NCI-H2107 (cell line): ENCODE data around the gene ANKRD2.

Source experiments
- DNase-seq: peaks from one replicate; lab custom pipeline; 2025; lab: John Stamatoyannopoulos, UW

ANKRD2 gene

DNA sequence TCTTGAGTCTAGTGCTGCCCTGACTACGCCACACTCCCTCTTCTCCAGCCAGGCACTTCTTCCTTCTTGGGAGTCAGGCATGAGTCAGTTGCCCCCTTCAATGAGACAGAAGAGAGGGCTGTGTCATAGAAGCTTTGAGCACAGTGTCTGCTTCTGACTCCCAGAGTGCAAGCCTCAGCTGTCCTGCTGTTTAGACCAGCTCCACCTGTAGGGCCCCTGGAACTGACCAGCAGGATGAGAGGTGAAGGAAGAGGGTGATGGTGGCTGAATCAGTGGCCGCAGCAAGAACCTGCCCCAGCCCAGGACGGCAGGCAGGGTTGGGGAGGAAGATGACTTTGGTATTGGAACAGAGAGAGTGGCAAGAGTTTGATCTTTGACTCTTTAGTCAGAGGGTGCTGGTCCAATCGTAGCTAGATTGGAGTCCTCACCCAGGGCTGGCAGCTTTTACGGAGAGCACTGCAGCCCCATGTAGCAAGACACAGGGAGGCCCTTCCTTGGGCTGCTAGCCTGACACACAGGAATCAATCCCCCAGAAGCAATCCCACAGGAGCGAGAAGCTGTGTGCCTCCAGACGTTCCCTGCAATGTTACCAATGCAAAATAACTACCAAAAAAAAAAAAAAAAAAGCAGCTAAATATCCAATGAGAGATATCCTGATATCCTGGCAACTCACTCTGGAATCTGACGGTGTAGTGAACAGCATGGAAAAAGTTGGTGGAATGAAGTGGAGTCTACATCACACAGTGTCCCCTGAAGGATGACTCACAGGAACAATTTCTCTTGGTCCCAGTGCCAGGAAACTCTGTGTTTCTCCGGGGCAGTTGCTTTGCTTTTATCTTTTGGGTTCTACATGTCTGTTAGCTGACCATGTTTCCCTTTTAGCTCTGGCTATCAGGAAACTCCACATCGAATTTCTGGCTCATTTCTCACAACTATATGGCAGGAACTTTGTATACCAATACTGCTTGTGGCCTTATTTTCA is 23.8 kb downstream of the ANKRD2 start:
- DNase-seq, result no peak

DNA sequence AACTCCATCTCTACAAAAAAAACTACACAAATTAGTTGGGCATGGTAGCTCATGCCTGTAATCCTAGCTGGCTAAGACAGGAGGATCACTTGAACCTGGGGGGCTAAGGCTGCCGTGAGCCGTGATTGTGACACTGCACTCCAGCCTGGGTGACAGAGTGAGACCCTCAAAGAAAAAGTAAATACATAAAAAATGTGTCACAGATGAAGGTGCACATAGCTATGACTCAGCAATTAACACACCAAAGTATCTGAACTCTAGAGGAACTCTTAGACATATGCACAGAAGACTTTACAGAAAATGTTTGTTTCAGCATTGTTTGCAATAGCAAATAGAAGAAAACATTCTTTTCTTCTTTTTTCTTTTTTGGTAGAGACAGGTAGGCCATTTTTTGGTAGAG is 25.2 kb downstream of the ANKRD2 start:
- DNase-seq, result no peak

DNA sequence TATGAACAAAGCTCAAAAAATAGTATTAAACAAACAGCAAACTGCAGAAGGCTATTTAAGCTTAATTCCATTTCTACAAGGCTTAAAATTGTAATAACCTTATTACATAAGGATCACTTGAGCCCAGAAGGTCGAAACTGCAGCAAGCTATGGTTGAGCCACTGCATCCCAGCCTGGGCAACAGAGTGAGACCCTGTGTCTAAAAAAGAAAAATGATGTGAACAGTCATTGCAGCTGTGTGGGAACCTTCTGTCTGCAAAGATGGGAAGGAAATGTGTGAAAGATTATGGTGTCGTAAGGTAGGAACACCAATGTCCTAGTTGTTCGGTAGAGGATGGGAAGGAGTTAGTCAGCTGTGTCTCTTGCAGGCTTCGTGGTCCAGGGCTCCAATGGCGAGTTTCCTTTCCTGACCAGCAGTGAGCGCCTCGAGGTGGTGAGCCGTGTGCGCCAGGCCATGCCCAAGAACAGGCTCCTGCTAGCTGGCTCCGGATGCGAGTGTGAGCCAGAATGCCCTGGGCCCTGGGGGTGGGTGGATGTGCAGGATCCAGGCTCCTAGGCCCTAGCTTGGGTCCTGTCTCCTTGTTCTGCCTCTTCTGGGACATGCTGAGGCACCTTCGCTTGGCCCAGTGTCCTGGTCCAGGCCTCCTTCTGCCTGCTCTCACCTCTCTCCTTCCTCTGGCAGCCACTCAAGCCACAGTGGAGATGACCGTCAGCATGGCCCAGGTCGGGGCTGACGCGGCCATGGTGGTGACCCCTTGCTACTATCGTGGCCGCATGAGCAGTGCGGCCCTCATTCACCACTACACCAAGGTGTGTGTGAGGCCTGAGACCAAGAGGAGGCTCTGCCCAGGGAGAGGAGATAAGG is 26.1 kb downstream of the ANKRD2 start:
- DNase-seq, result no peak

DNA sequence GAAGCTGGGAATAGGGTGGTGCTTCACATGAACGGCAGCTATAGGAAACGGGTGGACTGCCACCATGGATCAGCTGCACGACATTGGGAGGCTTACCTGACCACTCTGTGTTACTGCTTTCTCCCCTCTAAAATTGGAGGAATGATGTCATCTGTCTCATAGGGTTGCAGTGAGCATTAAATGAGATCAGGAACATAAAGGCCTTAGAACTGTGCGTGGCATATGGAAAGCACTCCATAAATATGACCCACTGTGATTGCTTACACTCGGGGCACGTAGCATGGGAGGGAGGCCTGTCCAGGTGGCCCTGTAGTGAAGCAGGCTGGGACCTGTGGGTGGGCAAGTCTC is 26.7 kb downstream of the ANKRD2 start:
- no peak for DNase-seq

DNA sequence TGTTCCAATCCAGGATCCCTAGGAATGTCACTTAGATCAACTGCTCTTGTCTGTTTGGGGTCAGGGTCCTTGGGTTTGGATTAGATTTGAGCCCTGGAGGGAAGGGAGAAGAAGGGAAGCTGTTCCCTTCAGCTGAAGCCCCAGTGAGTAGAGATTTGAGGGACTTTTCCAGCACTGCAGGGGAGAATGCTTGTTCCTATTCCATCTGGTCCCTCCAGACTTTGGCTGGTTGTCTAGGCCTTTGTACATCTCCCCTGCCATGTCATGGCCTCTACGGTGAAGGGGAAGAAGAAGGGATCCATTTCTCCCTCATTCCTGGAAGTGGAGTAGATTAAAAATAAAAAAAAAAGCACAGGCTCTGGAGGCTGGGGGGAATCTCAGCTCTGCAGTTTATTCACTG is 28.0 kb downstream of the ANKRD2 start:
- DNase-seq, result no peak

DNA sequence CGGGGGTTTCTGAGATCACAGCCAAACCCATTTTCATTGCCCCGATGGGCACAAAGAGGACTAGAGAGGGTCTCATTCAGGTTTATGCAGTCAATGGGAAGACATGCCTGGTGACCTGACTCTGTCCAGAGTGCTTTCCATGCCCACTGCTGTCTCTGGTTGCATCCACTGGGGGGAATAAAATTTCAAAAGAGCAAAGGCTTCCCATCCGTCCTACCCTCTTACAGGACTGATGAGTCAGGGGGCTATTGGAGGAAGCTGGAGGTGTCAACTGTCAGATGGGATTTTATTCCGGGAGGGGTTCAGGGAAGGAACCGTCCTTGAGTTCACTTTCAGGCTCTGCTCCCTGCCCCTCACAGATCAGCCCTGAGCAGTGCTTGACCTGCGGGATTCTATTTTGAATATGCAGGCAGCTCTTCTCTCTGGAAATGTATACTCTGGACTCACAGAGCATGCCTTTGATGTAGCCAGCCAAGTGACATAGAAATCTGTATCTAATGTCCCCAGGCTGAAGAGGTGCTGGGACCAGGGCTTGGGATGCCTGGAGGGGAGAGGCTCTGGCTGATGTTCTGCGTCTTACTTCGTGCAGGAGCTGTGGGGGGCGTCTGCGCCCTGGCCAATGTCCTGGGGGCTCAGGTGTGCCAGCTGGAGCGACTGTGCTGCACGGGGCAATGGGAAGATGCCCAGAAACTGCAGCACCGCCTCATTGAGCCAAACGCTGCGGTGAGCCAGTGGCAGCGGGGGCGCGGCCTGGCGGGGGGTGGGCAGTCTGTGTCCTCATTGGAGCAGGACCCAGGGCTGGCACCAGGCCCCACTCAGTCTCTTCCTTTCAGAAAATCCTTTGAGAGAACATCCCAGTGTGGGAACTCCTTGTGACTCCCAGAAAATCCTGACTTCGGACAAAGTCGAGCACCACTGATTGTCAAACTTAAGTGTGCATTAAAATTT is 29.0 kb downstream of the ANKRD2 start:
- no peak for DNase-seq

DNA sequence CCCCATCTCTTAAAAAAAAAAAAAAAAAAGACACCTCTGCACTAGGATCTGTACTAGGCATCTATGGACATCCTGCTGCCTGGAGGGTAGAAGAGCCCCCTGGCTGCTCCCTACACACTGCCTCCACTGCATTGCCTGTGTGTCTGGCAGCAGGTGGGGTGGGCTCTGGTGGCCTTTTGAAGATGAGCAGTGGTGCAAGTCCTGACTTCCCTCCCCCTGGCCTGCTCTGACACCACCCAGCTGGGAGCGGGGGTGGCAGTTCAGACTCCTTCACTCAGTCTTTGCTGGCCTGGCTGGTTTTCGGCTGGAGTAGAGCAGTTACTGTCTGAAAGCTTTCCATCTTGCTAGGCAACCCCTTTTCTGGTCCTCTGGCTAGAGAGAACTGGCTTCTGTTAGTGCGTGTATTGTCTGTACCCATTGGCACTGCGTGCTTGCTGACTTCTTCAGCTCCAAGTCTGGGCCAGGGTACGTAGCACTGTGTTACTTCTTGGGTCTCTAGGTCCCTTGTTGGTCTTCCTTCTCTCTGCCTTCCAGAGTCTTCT is 34.6 kb downstream of the ANKRD2 start:
- DNase-seq, result no peak

DNA sequence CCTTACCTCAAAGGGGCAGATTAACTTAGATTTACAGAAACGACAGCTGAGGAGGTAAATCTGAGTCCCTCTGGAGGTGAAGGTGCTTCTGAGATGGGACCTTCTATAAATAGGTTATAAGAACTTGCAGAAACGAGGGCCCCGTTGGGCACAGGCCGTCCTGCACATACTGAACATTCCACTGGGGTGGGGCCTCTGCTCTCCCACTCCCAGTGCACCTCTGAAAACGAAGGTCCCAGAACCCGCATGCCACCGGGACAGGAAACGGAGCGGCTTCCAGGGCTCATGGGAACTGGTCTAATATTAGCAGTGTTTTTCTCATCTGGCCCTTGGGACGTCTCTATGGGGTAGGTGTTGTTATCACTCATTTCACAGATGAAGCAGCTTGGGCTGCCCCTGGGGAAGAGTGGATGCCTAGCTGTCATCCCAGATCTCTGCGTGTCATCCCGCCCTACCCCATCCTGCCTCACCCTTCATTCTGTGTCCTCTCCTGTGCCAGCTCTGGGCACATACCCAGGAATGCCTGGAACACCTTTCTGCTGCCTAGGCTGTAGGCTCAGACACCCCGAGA is 36.5 kb downstream of the ANKRD2 start:
- DNase-seq, result no peak

DNA sequence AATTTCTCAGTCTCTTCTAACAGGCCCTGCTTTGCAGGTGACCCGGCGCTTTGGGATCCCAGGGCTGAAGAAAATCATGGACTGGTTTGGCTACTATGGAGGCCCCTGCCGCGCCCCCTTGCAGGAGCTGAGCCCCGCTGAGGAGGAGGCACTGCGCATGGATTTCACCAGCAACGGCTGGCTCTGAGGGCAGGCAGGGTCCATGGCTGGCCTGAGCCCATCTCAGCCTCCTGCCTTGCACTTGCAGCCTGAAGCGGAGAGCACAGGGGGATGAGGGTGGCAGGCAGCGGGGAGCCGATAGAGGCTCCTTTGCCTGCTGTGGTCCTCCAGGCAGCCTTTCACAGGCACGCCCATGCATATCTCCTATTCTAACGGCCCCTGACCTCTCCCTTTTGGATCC is 38.9 kb downstream of the ANKRD2 start:
- no peak for DNase-seq

DNA sequence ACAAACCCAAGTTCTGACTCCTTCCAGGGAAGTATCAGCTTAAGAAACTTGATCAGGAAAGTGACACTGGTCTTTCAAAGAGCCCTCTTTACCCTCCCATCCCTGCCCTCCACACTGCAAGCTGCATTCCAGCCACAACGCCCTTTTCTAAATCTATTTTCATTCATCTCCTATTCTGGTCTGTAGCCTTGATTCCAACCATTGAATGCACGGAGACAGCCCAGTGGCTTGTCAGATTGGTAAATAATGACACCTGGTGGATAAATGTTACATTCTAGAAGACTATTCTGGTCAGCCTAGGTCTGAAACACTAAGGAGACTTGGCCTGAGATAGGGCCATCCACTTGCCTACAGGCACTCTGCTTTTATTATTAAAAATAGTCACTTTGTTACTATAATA is 39.8 kb downstream of the ANKRD2 start:
- DNase-seq, result no peak

DNA sequence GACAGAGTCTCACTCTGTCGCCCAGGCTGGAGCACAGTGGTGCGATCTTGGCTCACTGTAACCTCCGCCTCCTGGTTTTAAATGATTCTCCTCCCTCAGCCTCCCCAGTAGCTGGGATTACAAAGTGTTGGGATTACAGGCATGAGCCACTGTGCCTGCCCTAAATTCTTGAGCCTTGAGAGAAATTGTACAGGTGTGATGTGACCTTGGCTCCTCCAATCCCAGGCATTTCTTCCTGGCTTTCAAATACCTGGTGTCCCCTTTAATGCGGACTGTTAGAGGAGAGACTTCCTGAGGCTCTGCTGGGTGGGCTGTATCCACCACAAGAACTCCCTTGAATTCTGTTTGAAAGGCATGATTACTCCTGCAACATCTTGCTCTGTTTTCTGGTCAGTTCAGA is 45.7 kb downstream of the ANKRD2 start:
- DNase-seq, result no peak

DNA sequence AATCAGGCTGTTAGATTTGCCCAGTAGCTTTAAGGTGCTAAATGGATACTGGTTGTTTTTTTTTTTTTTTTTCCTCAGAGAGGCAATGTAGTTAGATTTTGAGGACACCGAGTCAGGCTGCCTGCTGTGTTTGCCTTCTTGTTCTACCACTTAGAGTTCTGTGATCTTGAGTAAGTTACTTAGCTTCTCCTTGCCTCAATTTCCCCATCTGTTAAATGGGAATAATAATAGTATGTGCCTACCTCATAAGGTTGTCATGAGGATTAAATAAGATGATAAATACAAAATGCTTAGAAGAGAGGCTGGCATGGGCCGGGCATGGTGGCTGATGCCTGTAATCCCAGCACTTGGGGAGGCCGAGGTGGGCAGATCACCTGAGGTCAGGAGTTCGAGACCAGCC is 46.2 kb downstream of the ANKRD2 start:
- DNase-seq, result no peak

DNA sequence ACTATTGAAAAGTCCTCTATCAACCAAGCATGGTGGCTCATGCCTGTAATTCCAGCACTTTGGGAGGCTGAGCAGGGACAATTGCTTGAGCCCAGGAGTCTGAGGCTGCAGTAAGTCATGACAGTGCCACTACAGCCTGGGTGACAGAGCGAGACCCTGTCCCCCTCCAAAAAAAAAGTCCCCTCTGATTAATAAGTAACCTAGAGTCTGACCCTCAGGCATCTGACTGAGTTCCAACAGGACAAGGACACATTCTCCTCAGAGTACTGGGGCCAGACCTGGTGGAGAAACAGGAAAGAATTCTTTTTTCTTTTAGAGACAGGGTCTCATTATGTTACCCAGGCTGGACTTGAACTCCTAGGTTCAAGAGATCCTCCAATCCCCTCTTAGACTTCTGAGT is 50.7 kb downstream of the ANKRD2 start:
- no peak for DNase-seq

DNA sequence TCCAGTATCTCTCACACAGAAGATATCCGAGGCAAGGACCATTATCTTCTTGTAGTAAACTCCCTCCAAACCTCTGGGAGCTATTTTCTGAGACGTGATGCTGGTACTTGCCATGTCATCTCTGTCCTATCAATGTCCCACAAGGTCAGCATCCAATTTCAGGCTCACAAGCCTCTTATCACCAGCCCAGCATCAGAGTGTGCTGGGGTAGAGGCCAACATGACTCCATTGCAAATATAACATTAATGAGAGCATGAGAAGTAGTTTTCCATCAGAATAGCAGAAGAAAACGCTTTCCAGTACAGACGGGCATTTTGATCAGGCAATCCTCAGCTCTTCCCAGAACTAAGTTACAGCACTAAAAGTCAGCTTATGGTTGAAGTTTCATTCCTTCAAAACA is 55.2 kb downstream of the ANKRD2 start:
- no peak for DNase-seq

DNA sequence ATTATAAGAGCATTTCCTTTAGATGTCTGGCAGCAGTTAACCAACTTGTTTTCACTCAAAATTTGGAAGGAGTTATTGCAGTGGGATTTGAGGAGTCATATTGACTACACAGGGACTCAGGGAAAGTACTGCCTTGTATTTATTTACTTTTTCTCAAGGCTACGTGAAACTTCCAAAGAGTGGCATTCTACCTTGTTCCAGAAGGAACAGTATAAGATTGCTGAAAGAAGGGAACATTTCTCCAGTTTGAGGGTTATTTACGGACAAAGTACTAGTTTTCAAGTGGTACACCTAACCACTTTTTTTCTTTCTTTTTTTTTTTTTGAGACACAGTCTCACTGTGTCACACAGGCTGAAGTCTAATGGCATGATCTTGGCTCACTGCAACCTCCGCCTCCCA is 55.6 kb downstream of the ANKRD2 start:
- DNase-seq, result no peak

DNA sequence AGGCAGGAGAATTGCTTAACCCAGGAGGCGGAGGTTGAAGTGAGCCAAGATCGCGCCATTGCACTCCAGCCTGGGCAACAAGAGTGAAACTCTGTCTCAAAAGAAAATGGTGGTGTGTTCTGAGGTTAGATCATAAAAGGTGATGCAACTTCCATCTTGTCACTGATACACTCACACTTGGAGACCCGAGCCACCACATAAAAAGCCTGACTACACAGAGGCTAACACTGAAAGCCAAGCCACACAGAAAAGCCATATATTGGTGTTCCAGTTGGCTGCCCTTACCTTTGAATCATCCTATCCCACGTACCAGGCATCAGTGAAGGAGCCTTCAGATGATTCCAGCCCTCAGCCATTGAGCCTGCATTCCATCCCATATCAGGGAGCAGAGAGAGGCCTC is 56.7 kb downstream of the ANKRD2 start:
- no peak for DNase-seq

DNA sequence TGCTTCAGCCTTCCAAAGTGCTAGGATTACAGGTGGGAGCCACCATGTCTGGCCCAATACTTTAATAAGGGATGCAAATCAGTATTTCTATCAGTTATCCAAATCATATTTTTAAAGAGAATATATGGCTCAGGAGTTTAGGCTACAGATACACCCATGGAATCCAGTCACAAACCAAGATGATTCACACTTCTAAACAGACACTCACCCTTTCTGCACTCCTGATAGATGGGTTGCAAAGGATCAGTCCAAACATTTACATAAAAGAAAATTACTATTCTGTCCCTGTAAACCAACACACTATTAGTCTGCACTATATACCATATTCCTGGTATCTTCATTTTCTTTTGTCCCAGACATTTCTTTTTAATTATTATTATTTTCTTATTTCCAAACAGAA is 58.5 kb downstream of the ANKRD2 start:
- no peak for DNase-seq

DNA sequence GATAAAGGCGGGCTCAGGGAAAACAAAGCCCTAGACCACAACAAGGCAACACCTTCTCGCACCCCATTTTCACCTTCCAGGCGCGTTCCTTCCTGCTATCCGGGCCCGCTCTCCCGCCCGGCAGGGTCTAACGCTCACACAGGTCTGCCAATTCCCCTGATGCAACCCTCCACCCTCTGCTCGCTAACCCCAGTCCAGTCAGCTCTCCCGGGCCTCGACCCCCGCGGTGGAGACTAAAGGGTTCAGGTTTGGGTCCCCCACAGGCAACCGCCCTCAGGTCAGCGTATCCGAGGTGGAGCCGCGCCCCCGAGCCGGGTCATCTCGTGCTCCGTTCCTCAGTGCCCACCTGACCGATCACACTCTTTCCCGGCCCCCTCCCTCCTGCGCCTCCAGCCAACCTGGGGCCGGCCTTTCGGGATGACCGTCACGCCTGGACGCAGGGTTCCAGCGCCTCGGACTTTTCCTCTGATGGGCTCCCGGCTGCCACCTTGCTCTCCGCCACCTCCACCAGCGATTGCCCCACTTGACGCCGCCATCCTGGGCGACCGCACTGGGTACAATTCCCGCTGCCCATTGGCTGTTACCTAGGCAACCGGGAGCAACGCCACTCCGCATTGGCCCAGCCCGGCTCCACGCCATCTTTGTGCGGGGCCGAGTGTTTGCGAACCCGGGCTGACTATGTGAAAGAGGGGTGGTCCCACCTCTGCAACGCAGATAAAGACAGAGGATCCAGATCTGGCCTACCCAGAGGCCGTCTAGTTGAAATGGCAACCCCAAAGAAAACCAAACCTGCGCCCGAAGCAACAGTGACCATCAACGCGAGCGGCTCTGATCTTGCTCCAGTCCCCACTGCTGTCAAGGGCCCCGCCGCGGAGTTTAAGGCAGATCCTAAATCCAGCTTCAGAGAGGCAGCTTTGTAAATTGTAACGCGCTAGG is 60.6 kb downstream of the ANKRD2 start, which contains the start of gene MORN4:
MORN4 (minus strand) TSS at position 552 of the 936 bp plus-strand sequence. CDS start 13,847 bp downstream, outside the sequence.
- DNase-seq, result peak; percentile 84
